HG03342 (cell line): ENCODE data around the gene PCTP.

Experiments used
- ATAC-seq: cut with Tn5 transposase; IDR thresholded peaks from one replicate; pipeline ENCODE4 v1.9.1; 2021; ENCODE audit warnings: mild to moderate bottlenecking, moderate library complexity; ENCODE audit not compliant: unreplicated experiment

Gene PCTP

GRCh38 chr17:55751720-55752250 is 934 bp downstream of the PCTP start:
- ATAC-seq, result no peak

- no peak for ATAC-seq
Observed at GRCh38 chr17:55756689-55757088, 5.8 kb downstream of the PCTP start.

GRCh38 chr17:55757659-55758058 is 6.8 kb downstream of the PCTP start:
- ATAC-seq, result no peak

- no peak for ATAC-seq
Observed at GRCh38 chr17:55758171-55758570, 7.3 kb downstream of the PCTP start.

- no peak for ATAC-seq
Observed at GRCh38 chr17:55760643-55761355, 9.9 kb downstream of the PCTP start.

- no peak for ATAC-seq
Observed at GRCh38 chr17:55762086-55762858, 11.4 kb downstream of the PCTP start.

GRCh38 chr17:55763856-55764255 is 13.0 kb downstream of the PCTP start:
- ATAC-seq, result no peak

- no peak for ATAC-seq
Observed at GRCh38 chr17:55764610-55765009, 13.8 kb downstream of the PCTP start.

- ATAC-seq, result no peak
Observed at GRCh38 chr17:55765472-55765871, 14.6 kb downstream of the PCTP start.

- no peak for ATAC-seq
Observed at GRCh38 chr17:55768936-55769624, 18.2 kb downstream of the PCTP start.

- ATAC-seq, result no peak
Observed at GRCh38 chr17:55769625-55770000, 18.8 kb downstream of the PCTP start.

- ATAC-seq, result no peak
Observed at GRCh38 chr17:55770196-55770870, 19.5 kb downstream of the PCTP start.

GRCh38 chr17:55772086-55772485 is 21.2 kb downstream of the PCTP start:
- ATAC-seq, result no peak

GRCh38 chr17:55773671-55774070 is 22.8 kb downstream of the PCTP start:
- ATAC-seq, result no peak

GRCh38 chr17:55774846-55775271 is 24.0 kb downstream of the PCTP start:
- ATAC-seq, result no peak

- ATAC-seq, result no peak
Observed at GRCh38 chr17:55776271-55776670, 25.4 kb downstream of the PCTP start.

- no peak for ATAC-seq
Observed at GRCh38 chr17:55777471-55777971, 26.7 kb downstream of the PCTP start.

GRCh38 chr17:55778389-55779118 is 27.7 kb downstream of the PCTP start:
- no peak for ATAC-seq

- ATAC-seq, result no peak
Observed at GRCh38 chr17:55783684-55784245, 32.9 kb downstream of the PCTP start.

- ATAC-seq, result no peak
Observed at GRCh38 chr17:55784666-55785065, 33.8 kb downstream of the PCTP start.
